K562 (cell line): ENCODE results near the gene EPS8L1. TPM values are rescaled to one million over a fixed set of nuclear protein-coding genes. Genes with fewer than 3 reads are reported as not detected.

ENCODE experiments used
- ASH1L ChIP-seq: fragments of 450-650 bp; IDR thresholded peaks from 2 replicates; pipeline ENCODE4 v1.6.1; 2018; ENCODE audit warnings: borderline replicate concordance, mild to moderate bottlenecking, low read depth; ENCODE audit not compliant: partially characterized antibody
- CREB1 ChIP-seq, 2 experiments: sonication (generic) in 1 of 2; formaldehyde crosslinking in 1 of 2; IDR thresholded peaks; 2 replicates each; pipeline versions ENCODE4 v1.6.1 to v1.8.0; 2012 to 2022; ENCODE audit warnings: inconsistent platforms in 1 of 2, mild to moderate bottlenecking in 1 of 2, missing genetic modification reagents in 1 of 2, moderate library complexity in 1 of 2
- ETV5 ChIP-seq: sonication (generic); formaldehyde crosslinking; IDR thresholded peaks from 2 replicates; pipeline ENCODE4 v1.4.0; 2020; ENCODE audit warnings: low read depth, mild to moderate bottlenecking, missing genetic modification reagents
- GABPB1 ChIP-seq: sonication (generic); formaldehyde crosslinking; IDR thresholded peaks from 2 replicates; pipeline ENCODE4 v1.8.0; 2022; ENCODE audit warnings: mild to moderate bottlenecking, missing genetic modification reagents
- GATAD2A ChIP-seq: fragments of 450-650 bp; IDR thresholded peaks from 2 replicates; pipeline ENCODE4 v1.6.1; 2017
- KAT2B ChIP-seq: IDR thresholded peaks from one replicate; pipeline ENCODE4 v1.6.1; 2012; ENCODE audit warnings: low read depth, mild to moderate bottlenecking, control low read depth, inconsistent platforms, low read length, moderate library complexity
- L3MBTL2 ChIP-seq: fragments of 450-650 bp; IDR thresholded peaks from 2 replicates; pipeline ENCODE4 v1.6.1; 2016; ENCODE audit warnings: mild to moderate bottlenecking, moderate library complexity
- NCOA1 ChIP-seq: fragments of 450-650 bp; IDR thresholded peaks from 2 replicates; pipeline ENCODE4 v1.6.1; 2016; ENCODE audit warnings: low read depth
- PML ChIP-seq: IDR thresholded peaks from 2 replicates; pipeline ENCODE4 v1.6.1; 2012; ENCODE audit warnings: low read length, inconsistent platforms
- POLR2B ChIP-seq: fragments of 450-650 bp; IDR thresholded peaks from 2 replicates; pipeline ENCODE4 v1.6.1; 2018; ENCODE audit warnings: low read depth; ENCODE audit not compliant: partially characterized antibody
- RAD21 ChIP-seq, 2 experiments: fragments of 250-450 bp in 1 of 2; fragments of 450-650 bp in 1 of 2; sonication (Bioruptor Pico) in 1 of 2; formaldehyde crosslinking in 1 of 2; IDR thresholded peaks in 1 of 2; conservative IDR thresholded peaks in 1 of 2; 2 replicates each; pipeline versions ENCODE4 v1.4.0 to v1.8.0; 2020 to 2022; ENCODE audit warnings: mild to moderate bottlenecking in 2 of 2, moderate library complexity in 1 of 2
- SAFB2 ChIP-seq: fragments of 200-400 bp; formaldehyde crosslinking; IDR thresholded peaks from 2 replicates; pipeline ENCODE4 v1.6.1; 2018; ENCODE audit warnings: borderline replicate concordance, low read length, low read depth, moderate library complexity; ENCODE audit not compliant: severe bottlenecking
- SP1 ChIP-seq: sonication (generic); formaldehyde crosslinking; IDR thresholded peaks from 2 replicates; pipeline ENCODE4 v1.8.1; 2022; ENCODE audit warnings: mild to moderate bottlenecking, missing genetic modification reagents
- TAF15 ChIP-seq: fragments of 200-400 bp; formaldehyde crosslinking; IDR thresholded peaks from 2 replicates; pipeline ENCODE4 v1.6.1; 2017; ENCODE audit warnings: mild to moderate bottlenecking, low read depth, low read length, moderate library complexity
- TBP ChIP-seq: optimal IDR thresholded peaks from 2 replicates; pipeline ENCODE3; 2011; ENCODE audit warnings: low read depth, low read length, improper control_type of control experiment
- TRIM28 ChIP-seq: fragments of 450-650 bp; IDR thresholded peaks from 2 replicates; pipeline ENCODE4 v1.6.1; 2017
- YY1 ChIP-seq, 3 experiments: IDR thresholded peaks; 2 replicates each; pipeline ENCODE4 v1.6.1; 2011; ENCODE audit warnings: low read length in 2 of 3, mild to moderate bottlenecking in 2 of 3, moderate library complexity in 2 of 3, borderline replicate concordance in 1 of 3, control low read depth in 1 of 3, low read depth in 1 of 3; ENCODE audit not compliant: insufficient read depth in 3 of 3, insufficient replicate concordance in 2 of 3, control insufficient read depth in 1 of 3, insufficient read length in 1 of 3; ENCODE audit errors: extremely low read depth in 1 of 3
- ZBTB1 ChIP-seq: sonication (generic); formaldehyde crosslinking; IDR thresholded peaks from 2 replicates; pipeline ENCODE4 v1.8.1; 2023; ENCODE audit warnings: missing genetic modification reagents, low read depth, mild to moderate bottlenecking, borderline replicate concordance
- ZBTB17 ChIP-seq: fragments of 450-650 bp; formaldehyde crosslinking; IDR thresholded peaks from 2 replicates; pipeline ENCODE4 v1.4.0; 2020; ENCODE audit warnings: mild to moderate bottlenecking
- ZSCAN29 ChIP-seq: fragments of 450-650 bp; IDR thresholded peaks from 2 replicates; pipeline ENCODE4 v1.6.1; 2017
- polyA plus RNA-seq, 8 experiments: library from polyadenylated mRNA; depleted of rRNA in 4 of 8; stranded (reverse) in 5 of 8; unstranded in 3 of 8; fragments of >200 nt; fragmentation: Nextera tagmentation in 2 of 8; fragmentation: Illumina TruSeq in 1 of 8; extraction: Ambion mirVana in 2 of 8; extraction: Trizol in 1 of 8; gene quantifications; 2 replicates each; pipeline versions ENCODE4 v1.2.1 to v1.2.3, GENCODE V29; 2011 to 2014; ENCODE audit warnings: inconsistent platforms in 1 of 8, missing spikeins in 1 of 8
- total RNA-seq, 7 experiments: library from RNA; depleted of rRNA in 6 of 7; stranded (reverse); fragments of >200 nt in 6 of 7; fragmentation: Illumina TruSeq in 2 of 7; extraction: Trizol in 2 of 7; gene quantifications; 2 replicates each; pipeline versions ENCODE4 v1.2.1 to v1.2.3, GENCODE V29; 2011 to 2021; ENCODE audit warnings: low replicate concordance in 1 of 7
- TF ChIP-seq, protein P1 (sequence below): fragments of 450-650 bp; formaldehyde crosslinking; IDR thresholded peaks from 2 replicates; pipeline ENCODE4 v1.4.0; 2022; ENCODE audit warnings: missing genetic modification characterization
- TF ChIP-seq, protein P2 (sequence below): IDR thresholded peaks from 2 replicates; pipeline ENCODE4 v1.6.1; 2011; ENCODE audit not compliant: insufficient read length; ENCODE audit errors: extremely low read depth
- TF ChIP-seq, protein P3 (sequence below): fragments of 250-450 bp; sonication (Bioruptor Pico); IDR thresholded peaks from 2 replicates; pipeline ENCODE4 v1.5.0; 2021
- TF ChIP-seq, protein P4 (sequence below): sonication (generic); formaldehyde crosslinking; IDR thresholded peaks from 2 replicates; pipeline ENCODE4 v1.9.0; 2022; ENCODE audit warnings: mild to moderate bottlenecking, missing genetic modification reagents

EPS8L1 gene
- total and polyA plus RNA-seq, 9 of the 15 experiments (the other 6 are each of a cell fraction or from before 2014, with no cell fraction given): 0.35 to 22.1 (median 11.9) TPM

DNA sequence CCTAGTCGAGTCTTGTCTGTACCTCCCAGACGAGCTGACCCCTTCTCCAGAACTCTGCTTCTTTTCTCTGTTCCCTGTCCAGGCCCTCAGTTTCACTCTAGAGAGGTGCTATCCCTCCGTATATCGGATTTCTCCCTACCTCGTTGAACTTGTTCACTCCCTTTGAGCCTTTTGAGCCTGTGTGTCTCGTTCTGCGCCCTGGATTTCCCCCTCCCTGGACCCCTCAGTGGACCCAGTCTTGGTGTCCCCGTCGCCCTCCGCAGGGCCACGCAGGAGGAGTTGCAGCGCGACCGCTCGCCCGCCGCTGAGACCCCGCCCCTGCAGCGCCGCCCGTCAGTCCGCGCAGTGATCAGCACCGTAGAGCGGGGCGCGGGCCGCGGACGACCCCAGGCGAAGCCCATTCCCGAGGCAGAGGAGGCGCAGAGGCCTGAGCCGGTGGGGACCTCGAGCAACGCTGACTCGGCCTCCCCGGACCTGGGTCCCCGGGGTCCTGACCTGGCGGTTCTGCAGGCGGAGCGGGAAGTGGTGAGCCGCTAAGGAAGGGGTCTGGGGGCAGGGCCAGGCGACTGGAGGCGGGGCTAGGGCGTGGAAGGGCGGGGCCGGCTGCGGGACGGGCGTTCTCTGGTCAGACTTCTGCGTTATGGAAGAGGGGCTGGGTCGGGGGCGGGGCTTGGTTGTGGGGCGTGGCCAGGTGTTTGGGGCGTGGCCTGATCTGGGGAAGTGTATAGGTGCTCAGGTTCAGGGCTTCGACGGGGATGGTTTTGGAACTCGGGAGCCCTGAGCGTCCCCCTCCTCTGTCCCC, 5.5 kb downstream of the EPS8L1 start (continued):
- TF ChIP-seq TBP (peak; percentile 51), GABPB1 (CRISPR knock-in tag) (peak; percentile 71), GATAD2A (peak; percentile 86), L3MBTL2 (peak; percentile 13; the same call in 1 of the 2 replicates), ZSCAN29 (peak; percentile 43; the same call in 1 of the 2 replicates), ZBTB17 (CRISPR knock-in tag) (peak; percentile 56; the same call in 1 of the 2 replicates), SP1 (CRISPR knock-in tag) (peak; percentile 77; the same call in 1 of the 2 replicates), ETV5 (CRISPR knock-in tag) (0 out of 2 replicates have a peak, but pooled peaks have one; percentile 9), YY1 (IDR thresholded peaks at IDR 0.05; ENCODE audit: borderline replicate concordance in 1 of 3, control insufficient read depth in 1 of 3, extremely low read depth in 1 of 3, insufficient read depth in 3 of 3, insufficient read length in 1 of 3, insufficient replicate concordance in 2 of 3, low read depth in 1 of 3, low read length in 2 of 3) (no peak), ASH1L (no peak), TAF15 (no peak), RAD21 (CRISPR knock-in tag; conservative IDR thresholded peaks at IDR 0.05 in 1 of 2, IDR thresholded peaks at IDR 0.05 in 1 of 2) (no peak; a peak in 1 of 4 replicates), ZBTB1 (CRISPR knock-in tag) (peak; percentile 63; the same call in 1 of the 2 replicates), POLR2B (peak; percentile 74), CREB1 (IDR thresholded peaks at IDR 0.05) (no peak), CREB1 (CRISPR knock-in tag; IDR thresholded peaks at IDR 0.05) (peak; percentile 54; the same call in 1 of the 2 replicates), TRIM28 (no peak), PML (peak; percentile 45; the same call in 1 of the 2 replicates), KAT2B (no peak), NCOA1 (no peak), SAFB2 (no peak)
- TF ChIP-seq, protein P1, sequence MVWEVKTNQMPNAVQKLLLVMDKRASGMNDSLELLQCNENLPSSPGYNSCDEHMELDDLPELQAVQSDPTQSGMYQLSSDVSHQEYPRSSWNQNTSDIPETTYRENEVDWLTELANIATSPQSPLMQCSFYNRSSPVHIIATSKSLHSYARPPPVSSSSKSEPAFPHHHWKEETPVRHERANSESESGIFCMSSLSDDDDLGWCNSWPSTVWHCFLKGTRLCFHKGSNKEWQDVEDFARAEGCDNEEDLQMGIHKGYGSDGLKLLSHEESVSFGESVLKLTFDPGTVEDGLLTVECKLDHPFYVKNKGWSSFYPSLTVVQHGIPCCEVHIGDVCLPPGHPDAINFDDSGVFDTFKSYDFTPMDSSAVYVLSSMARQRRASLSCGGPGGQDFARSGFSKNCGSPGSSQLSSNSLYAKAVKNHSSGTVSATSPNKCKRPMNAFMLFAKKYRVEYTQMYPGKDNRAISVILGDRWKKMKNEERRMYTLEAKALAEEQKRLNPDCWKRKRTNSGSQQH (CRISPR knock-in tag): peak; percentile 77; the same call in 1 of the 2 replicates
- TF ChIP-seq, protein P2, sequence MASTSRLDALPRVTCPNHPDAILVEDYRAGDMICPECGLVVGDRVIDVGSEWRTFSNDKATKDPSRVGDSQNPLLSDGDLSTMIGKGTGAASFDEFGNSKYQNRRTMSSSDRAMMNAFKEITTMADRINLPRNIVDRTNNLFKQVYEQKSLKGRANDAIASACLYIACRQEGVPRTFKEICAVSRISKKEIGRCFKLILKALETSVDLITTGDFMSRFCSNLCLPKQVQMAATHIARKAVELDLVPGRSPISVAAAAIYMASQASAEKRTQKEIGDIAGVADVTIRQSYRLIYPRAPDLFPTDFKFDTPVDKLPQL: no peak
- TF ChIP-seq, protein P3, sequence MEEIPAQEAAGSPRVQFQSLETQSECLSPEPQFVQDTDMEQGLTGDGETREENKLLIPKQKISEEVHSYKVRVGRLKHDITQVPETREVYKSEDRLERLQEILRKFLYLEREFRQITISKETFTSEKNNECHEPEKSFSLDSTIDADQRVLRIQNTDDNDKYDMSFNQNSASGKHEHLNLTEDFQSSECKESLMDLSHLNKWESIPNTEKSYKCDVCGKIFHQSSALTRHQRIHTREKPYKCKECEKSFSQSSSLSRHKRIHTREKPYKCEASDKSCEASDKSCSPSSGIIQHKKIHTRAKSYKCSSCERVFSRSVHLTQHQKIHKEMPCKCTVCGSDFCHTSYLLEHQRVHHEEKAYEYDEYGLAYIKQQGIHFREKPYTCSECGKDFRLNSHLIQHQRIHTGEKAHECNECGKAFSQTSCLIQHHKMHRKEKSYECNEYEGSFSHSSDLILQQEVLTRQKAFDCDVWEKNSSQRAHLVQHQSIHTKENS (CRISPR knock-in tag): no peak
- TF ChIP-seq, protein P4, sequence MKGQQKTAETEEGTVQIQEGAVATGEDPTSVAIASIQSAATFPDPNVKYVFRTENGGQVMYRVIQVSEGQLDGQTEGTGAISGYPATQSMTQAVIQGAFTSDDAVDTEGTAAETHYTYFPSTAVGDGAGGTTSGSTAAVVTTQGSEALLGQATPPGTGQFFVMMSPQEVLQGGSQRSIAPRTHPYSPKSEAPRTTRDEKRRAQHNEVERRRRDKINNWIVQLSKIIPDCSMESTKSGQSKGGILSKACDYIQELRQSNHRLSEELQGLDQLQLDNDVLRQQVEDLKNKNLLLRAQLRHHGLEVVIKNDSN (CRISPR knock-in tag): no peak
